PC-3 (cell line): ENCODE data around the gene AP3B2. TPM values are rescaled to one million over a fixed set of nuclear protein-coding genes. Genes with fewer than 3 reads are reported as not detected.

Experiments
- ATAC-seq: fragments of 200-7000 bp; cut with Tn5 transposase; 2 replicates; pipeline ENCODE4 v1.9.1; 2020; ENCODE audit warnings: mild to moderate bottlenecking, moderate library complexity
- BruUV-seq: library from RNA; stranded (reverse); fragments of 400-500 nt; replicated peaks from 2 replicates; lab custom pipeline; 2021; lab: Mats Ljungman, UMichigan
- CTCF ChIA-PET: fragments of 300-600 bp; sonication (Branson Sonifier 250); formaldehyde crosslinking; loops from one replicate; lab custom pipeline; 2022; ENCODE audit warnings: antibody characterized with exemption; lab: Charles Lee
- POLR2A ChIA-PET: fragments of 300-600 bp; sonication (Branson Sonifier 250); formaldehyde crosslinking; loops from one replicate; lab custom pipeline; 2022; ENCODE audit warnings: antibody characterized with exemption; ENCODE audit not compliant: unreplicated experiment; lab: Charles Lee
- DNase-seq: peaks from one replicate; pipeline ENCODE4 v3.0.0-alpha.2; 2015
- H2AFZ ChIP-seq: fragments of 300-600 bp; sonication (generic); 2 replicates; pipeline ENCODE4 v1.6.0; 2016; ENCODE audit warnings: antibody characterized with exemption, low read length
- H3F3A ChIP-seq: fragments of 300-600 bp; sonication (generic); one replicate; pipeline ENCODE4 v1.6.0; 2017; ENCODE audit warnings: antibody characterized with exemption, low read length, control low read depth, mild to moderate bottlenecking; ENCODE audit not compliant: unreplicated experiment
- H3K27ac ChIP-seq: fragments of 300-600 bp; sonication (generic); 2 replicates; pipeline ENCODE4 v1.5.1; 2016; ENCODE audit warnings: mild to moderate bottlenecking, low read length
- H3K27me3 ChIP-seq: fragments of 300-600 bp; sonication (generic); 2 replicates; pipeline ENCODE4 v1.6.1; 2016; ENCODE audit warnings: low read length, mixed read lengths
- H3K36me3 ChIP-seq: fragments of 300-600 bp; sonication (generic); 2 replicates; pipeline ENCODE4 v1.6.1; 2016; ENCODE audit warnings: low read depth, mixed run types, low read length, mixed read lengths
- H3K4me1 ChIP-seq: fragments of 300-600 bp; sonication (generic); 2 replicates; pipeline ENCODE4 v1.5.1; 2016; ENCODE audit warnings: low read length; ENCODE audit not compliant: insufficient read depth
- H3K4me2 ChIP-seq: fragments of 300-600 bp; sonication (generic); 2 replicates; pipeline ENCODE4 v1.6.0; 2016; ENCODE audit warnings: low read length
- H3K4me3 ChIP-seq: fragments of 300-600 bp; sonication (generic); 2 replicates; pipeline ENCODE4 v1.5.1; 2016; ENCODE audit warnings: mild to moderate bottlenecking, low read length, mixed read lengths
- H3K79me2 ChIP-seq: fragments of 300-600 bp; sonication (generic); 2 replicates; pipeline ENCODE4 v1.6.1; 2017; ENCODE audit warnings: low read length, mixed read lengths
- H3K9ac ChIP-seq: fragments of 300-600 bp; sonication (generic); 2 replicates; pipeline ENCODE4 v1.6.0; 2016; ENCODE audit warnings: mild to moderate bottlenecking, low read length
- H3K9me2 ChIP-seq: fragments of 300-600 bp; sonication (generic); replicated peaks from 2 replicates; pipeline ENCODE4 v1.6.1; 2016; ENCODE audit warnings: mixed run types, low read length, mixed read lengths
- H3K9me3 ChIP-seq: fragments of 300-600 bp; sonication (generic); 2 replicates; pipeline ENCODE4 v1.6.1; 2016; ENCODE audit warnings: low read length, mixed read lengths
- H4K20me1 ChIP-seq: fragments of 300-600 bp; sonication (generic); 2 replicates; pipeline ENCODE4 v1.6.1; 2016; ENCODE audit warnings: low read length, mixed read lengths
- EZH2 ChIP-seq: fragments of 300-600 bp; sonication (generic); IDR thresholded peaks from one replicate; pipeline ENCODE4 v1.6.1; 2017; ENCODE audit warnings: antibody characterized with exemption, mild to moderate bottlenecking, low read length; ENCODE audit not compliant: unreplicated experiment
- EZH2phosphoT487 ChIP-seq: fragments of 300-600 bp; sonication (generic); IDR thresholded peaks from 2 replicates; pipeline ENCODE4 v1.6.1; 2018; ENCODE audit warnings: mild to moderate bottlenecking, antibody characterized with exemption, low read length, borderline replicate concordance
- intact Hi-C: fragments of 100-400 bp; cut with micrococcal nuclease; formaldehyde crosslinking; loops from 2 replicates; pipeline ENCODE4 v1.9.0; 2023
- total RNA-seq: library from RNA; depleted of rRNA; stranded (reverse); fragments of >200 nt; gene quantifications from 2 replicates; pipeline ENCODE4 v1.2.3, GENCODE V29; 2014
- TF ChIP-seq, protein P1 (sequence below): fragments of 300-600 bp; sonication (generic); conservative IDR thresholded peaks from 2 replicates; pipeline ENCODE4 v1.5.1; 2017; ENCODE audit warnings: antibody characterized with exemption, low read depth, mild to moderate bottlenecking, low read length

AP3B2 gene
- total RNA-seq, 1 experiment from 2014 or later: 0.47 TPM

DNA sequence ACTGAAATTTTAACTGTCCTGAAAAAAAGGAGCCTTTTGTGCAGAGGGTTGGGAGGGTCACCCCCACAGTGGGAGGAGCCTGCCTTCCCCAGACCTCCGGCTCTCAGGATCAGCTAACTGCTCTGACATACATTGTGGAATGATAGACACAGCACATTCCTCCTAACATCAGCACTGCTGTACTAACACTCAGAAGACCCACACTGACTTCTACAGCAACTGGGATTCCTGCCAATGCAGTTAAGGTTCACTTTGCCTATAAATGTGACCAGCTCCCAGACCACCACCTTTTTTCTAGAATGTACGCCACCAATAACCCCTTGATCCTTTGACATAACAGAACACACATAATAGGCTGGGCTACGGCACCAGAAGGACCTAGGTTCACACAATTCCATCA lies 65.7 kb downstream of the AP3B2 start:
- no peaks in the 10 kb centered on the region for H3K9me3 ChIP-seq
- BruUV-seq: no TSS peak
- intact Hi-C loops: no loop called here
- H3K4me3 ChIP-seq: no peak overlapping the region
- H3K4me2 ChIP-seq: no peak overlapping the region
- TF ChIP-seq, protein P1, sequence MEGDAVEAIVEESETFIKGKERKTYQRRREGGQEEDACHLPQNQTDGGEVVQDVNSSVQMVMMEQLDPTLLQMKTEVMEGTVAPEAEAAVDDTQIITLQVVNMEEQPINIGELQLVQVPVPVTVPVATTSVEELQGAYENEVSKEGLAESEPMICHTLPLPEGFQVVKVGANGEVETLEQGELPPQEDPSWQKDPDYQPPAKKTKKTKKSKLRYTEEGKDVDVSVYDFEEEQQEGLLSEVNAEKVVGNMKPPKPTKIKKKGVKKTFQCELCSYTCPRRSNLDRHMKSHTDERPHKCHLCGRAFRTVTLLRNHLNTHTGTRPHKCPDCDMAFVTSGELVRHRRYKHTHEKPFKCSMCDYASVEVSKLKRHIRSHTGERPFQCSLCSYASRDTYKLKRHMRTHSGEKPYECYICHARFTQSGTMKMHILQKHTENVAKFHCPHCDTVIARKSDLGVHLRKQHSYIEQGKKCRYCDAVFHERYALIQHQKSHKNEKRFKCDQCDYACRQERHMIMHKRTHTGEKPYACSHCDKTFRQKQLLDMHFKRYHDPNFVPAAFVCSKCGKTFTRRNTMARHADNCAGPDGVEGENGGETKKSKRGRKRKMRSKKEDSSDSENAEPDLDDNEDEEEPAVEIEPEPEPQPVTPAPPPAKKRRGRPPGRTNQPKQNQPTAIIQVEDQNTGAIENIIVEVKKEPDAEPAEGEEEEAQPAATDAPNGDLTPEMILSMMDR: no peak
- TF ChIP-seq EZH2 (no peak), EZH2phosphoT487 (no peak)
- no peaks in the 10 kb centered on the region for H3K9me2 ChIP-seq
- H2AFZ ChIP-seq: no peak overlapping the region
- H3K36me3 ChIP-seq: no peaks in the 10 kb centered on the region
- no peaks in the 10 kb centered on the region for H3K4me1 ChIP-seq
- H4K20me1 ChIP-seq: no peaks in the 10 kb centered on the region
- DNase-seq (no peak), ATAC-seq (no peak)
- ChIA-PET CTCF (no interaction called here), POLR2A (interaction anchor here (0.5 kb wide), 1 partner anchor 56 kb away, joined by 4 read pairs; no protein-coding TSS in a partner anchor)
- no peaks in the 10 kb centered on the region for H3K79me2 ChIP-seq
- H3K27ac ChIP-seq: no peak overlapping the region
- H3K27me3 ChIP-seq: peaks cover 37% of the 10 kb centered on the region
- no peaks in the 10 kb centered on the region for H3F3A ChIP-seq
- no peak overlapping the region for H3K9ac ChIP-seq

DNA sequence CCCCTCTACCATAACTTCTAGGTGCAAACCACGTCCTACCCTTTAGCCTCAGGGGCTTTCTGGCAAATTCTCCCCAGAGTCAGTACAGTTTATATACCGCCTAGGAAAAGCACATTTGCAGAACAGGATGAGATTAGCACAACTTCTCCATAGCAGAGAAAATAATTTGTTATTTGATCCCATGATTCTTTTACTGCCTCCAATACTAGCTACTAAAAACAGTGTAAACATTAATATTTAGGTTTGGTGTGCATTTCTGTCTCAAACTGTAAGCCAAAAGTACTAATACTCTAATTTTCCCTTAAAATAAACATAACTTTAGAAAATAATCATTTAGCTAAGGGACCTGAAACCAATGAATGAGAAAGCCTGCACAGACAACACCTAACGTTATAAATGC lies 67.0 kb downstream of the AP3B2 start:
- H3K36me3 ChIP-seq: no peaks in the 10 kb centered on the region
- H3K9ac ChIP-seq: no peak overlapping the region
- no peak for TF ChIP-seq EZH2phosphoT487
- TF ChIP-seq EZH2: no peak
- TF ChIP-seq, protein P1: no peak
- H3K4me1 ChIP-seq: no peaks in the 10 kb centered on the region
- H3K4me2 ChIP-seq: no peak overlapping the region
- H3K9me2 ChIP-seq: no peaks in the 10 kb centered on the region
- no peaks in the 10 kb centered on the region for H4K20me1 ChIP-seq
- intact Hi-C loops: no loop called here
- ChIA-PET CTCF (no interaction called here), POLR2A (no interaction called here)
- ATAC-seq: no peak
- no peak overlapping the region for H3K27ac ChIP-seq
- H3K27me3 ChIP-seq: peaks cover 47% of the 10 kb centered on the region
- H3K9me3 ChIP-seq: no peaks in the 10 kb centered on the region
- no TSS peak for BruUV-seq
- H3F3A ChIP-seq: no peaks in the 10 kb centered on the region
- DNase-seq: no peak
- H3K79me2 ChIP-seq: no peaks in the 10 kb centered on the region
- no peak overlapping the region for H2AFZ ChIP-seq
- H3K4me3 ChIP-seq: no peak overlapping the region

DNA sequence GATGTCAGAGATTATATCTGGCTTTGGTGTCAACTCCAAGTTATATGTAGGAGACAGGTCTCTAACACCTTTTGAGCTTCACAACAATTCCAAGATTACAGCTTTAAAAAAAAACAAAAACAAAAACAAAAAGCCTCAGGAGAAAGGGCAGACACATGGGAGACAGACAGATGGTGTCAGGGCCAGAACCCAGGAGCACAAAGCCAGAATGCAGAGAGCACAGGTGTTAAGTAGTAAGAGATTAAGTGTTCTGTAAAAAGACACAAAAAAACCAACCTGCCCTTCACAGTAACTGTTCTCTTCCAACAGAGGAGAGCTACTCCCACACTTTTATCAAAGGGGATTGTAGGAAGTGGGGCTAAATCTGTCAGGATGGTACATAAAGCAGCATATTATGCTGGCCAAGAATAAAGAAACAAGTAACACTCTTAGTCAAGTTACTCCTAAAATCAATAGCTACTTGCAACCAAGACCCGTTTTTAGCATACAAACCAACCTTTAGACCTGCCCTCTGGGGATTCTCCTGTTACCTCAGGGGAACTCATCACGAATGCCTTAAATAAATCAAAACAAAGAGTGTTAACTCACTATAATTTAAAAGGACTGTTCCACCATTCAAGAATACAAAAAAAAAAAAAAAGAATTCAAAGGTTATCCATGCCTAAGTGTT lies 68.4 kb downstream of the AP3B2 start:
- Histone ChIP-seq H3K9ac (no peak overlapping the region), H3K9me3 (no peaks in the 10 kb centered on the region), H3K79me2 (no peaks in the 10 kb centered on the region), H2AFZ (no peak overlapping the region), H3K36me3 (no peaks in the 10 kb centered on the region), H3F3A (no peaks in the 10 kb centered on the region), H3K4me2 (no peak overlapping the region), H3K4me1 (no peaks in the 10 kb centered on the region), H3K27ac (no peak overlapping the region), H3K4me3 (no peak overlapping the region), H3K27me3 (peaks cover 61% of the 10 kb centered on the region), H4K20me1 (no peaks in the 10 kb centered on the region), H3K9me2 (no peaks in the 10 kb centered on the region)
- DNase-seq: no peak
- CTCF ChIA-PET: no interaction called here
- intact Hi-C loops: no loop called here
- no peak for TF ChIP-seq EZH2phosphoT487
- no peak for TF ChIP-seq EZH2
- TF ChIP-seq, protein P1: no peak
- POLR2A ChIA-PET: no interaction called here
- no peak for ATAC-seq
- no TSS peak for BruUV-seq
